Trophoblast cell (in vitro differentiated cells and primary cell): ENCODE data around the gene IL36RN.
A peak's percentile ranks its signal among the peaks of the same experiment; 100 is the strongest.

ENCODE experiments used
- DNase-seq, 2 donors: peaks; one replicate each; pipeline ENCODE4 v3.0.0-alpha.2; 2016
- H2AFZ ChIP-seq: 2 replicates; pipeline ENCODE4 v1.6.1; 2013; ENCODE audit warnings: low read length, moderate library complexity, mild to moderate bottlenecking; ENCODE audit not compliant: insufficient read depth, poor library complexity
- H2AK5ac ChIP-seq: 2 replicates; pipeline ENCODE4 v1.6.1; 2013; ENCODE audit warnings: mild to moderate bottlenecking, low read length
- H2BK120ac ChIP-seq: 2 replicates; pipeline ENCODE4 v1.6.1; 2013; ENCODE audit warnings: low read length, mild to moderate bottlenecking, moderate library complexity; ENCODE audit not compliant: insufficient read depth, poor library complexity
- H2BK12ac ChIP-seq: 2 replicates; pipeline ENCODE4 v1.6.1; 2013; ENCODE audit warnings: mild to moderate bottlenecking, low read length, moderate library complexity
- H2BK5ac ChIP-seq: 2 replicates; pipeline ENCODE4 v1.6.1; 2013; ENCODE audit warnings: low read length, low read depth, moderate library complexity, mild to moderate bottlenecking; ENCODE audit not compliant: poor library complexity
- H3K14ac ChIP-seq: 2 replicates; pipeline ENCODE4 v1.6.1; 2013; ENCODE audit warnings: mild to moderate bottlenecking, low read length
- H3K18ac ChIP-seq: 2 replicates; pipeline ENCODE4 v1.6.1; 2013; ENCODE audit warnings: mild to moderate bottlenecking, low read length
- H3K23ac ChIP-seq: 2 replicates; pipeline ENCODE4 v1.6.1; 2013; ENCODE audit warnings: low read length
- H3K27ac ChIP-seq: 2 replicates; pipeline ENCODE4 v1.5.1; 2013; ENCODE audit warnings: low read depth, mild to moderate bottlenecking, inconsistent platforms, low read length, moderate library complexity
- H3K27me3 ChIP-seq: 2 replicates; pipeline ENCODE4 v1.6.1; 2013; ENCODE audit warnings: inconsistent platforms, mild to moderate bottlenecking, low read length, moderate library complexity; ENCODE audit not compliant: insufficient read depth
- H3K36me3 ChIP-seq, 2 experiments: 1 replicate in 1 of 2; 2 replicates in 1 of 2; pipeline ENCODE4 v1.6.1; 2013; ENCODE audit warnings: low read length in 2 of 2, mild to moderate bottlenecking in 2 of 2, moderate library complexity in 1 of 2; ENCODE audit not compliant: insufficient read depth in 2 of 2, control insufficient read depth in 1 of 2
- H3K4ac ChIP-seq: 2 replicates; pipeline ENCODE4 v1.6.1; 2013; ENCODE audit warnings: low read depth, mild to moderate bottlenecking, low read length, moderate library complexity
- H3K4me1 ChIP-seq, 2 experiments: 1 replicate in 1 of 2; 2 replicates in 1 of 2; pipeline ENCODE4 v1.6.1; 2013; ENCODE audit warnings: low read length in 2 of 2, mild to moderate bottlenecking in 2 of 2, moderate library complexity in 1 of 2; ENCODE audit not compliant: insufficient read depth in 2 of 2, control insufficient read depth in 1 of 2
- H3K4me2 ChIP-seq: 2 replicates; pipeline ENCODE4 v1.6.1; 2013; ENCODE audit warnings: inconsistent platforms, mild to moderate bottlenecking, low read length, moderate library complexity
- H3K4me3 ChIP-seq: 2 replicates; pipeline ENCODE4 v1.5.1; 2013; ENCODE audit warnings: mild to moderate bottlenecking, low read depth, low read length, inconsistent platforms
- H3K79me1 ChIP-seq: one replicate; pipeline ENCODE4 v1.6.1; 2013; ENCODE audit warnings: low read length
- H3K79me2 ChIP-seq: 2 replicates; pipeline ENCODE4 v1.6.1; 2013; ENCODE audit warnings: low read length, mild to moderate bottlenecking; ENCODE audit not compliant: control insufficient read depth, insufficient read depth, poor library complexity
- H3K9ac ChIP-seq: 2 replicates; pipeline ENCODE4 v1.6.1; 2013; ENCODE audit warnings: mild to moderate bottlenecking, low read length
- H3K9me3 ChIP-seq: 2 replicates; pipeline ENCODE4 v1.6.1; 2013; ENCODE audit warnings: low read depth, mild to moderate bottlenecking, control low read depth, inconsistent platforms, low read length; ENCODE audit not compliant: insufficient read depth
- H4K12ac ChIP-seq: 2 replicates; pipeline ENCODE4 v1.6.1; 2013; ENCODE audit warnings: low read depth, mild to moderate bottlenecking, low read length, moderate library complexity
- H4K8ac ChIP-seq: 2 replicates; pipeline ENCODE4 v1.6.1; 2013; ENCODE audit warnings: low read depth, mild to moderate bottlenecking, low read length, moderate library complexity
- H4K91ac ChIP-seq: one replicate; pipeline ENCODE4 v1.6.1; 2013; ENCODE audit warnings: low read depth, mild to moderate bottlenecking, low read length, moderate library complexity
- whole genome bisulfite sequencing: extraction: QIAGEN DNeasy Blood & Tissue Kit; methylation state at CpG from one replicate; pipeline ENCODE4 v1.1.7; 2013; ENCODE audit warnings: missing lambda C conversion rate; ENCODE audit not compliant: insufficient read length, insufficient coverage; ENCODE audit errors: extremely low coverage; 5-methylcytosine and 5-hydroxymethylcytosine counted together

The IL36RN gene

DNA sequence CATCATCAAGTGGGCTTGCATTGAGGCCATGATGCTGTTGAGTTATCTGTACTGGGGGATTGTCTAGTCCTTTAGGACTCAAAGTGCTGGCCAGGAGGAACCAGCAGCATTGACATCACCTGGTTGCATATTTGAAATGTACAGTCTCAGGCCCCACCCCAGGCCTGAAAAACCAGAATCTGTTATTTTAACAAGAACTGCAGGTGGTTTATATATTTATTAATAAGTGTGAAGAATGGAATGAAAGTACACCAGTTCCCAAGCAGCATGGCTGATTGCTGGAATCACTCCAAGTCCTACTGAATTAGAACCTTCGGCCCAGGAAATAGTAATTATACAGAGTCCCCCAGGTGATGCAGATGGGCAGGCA, 11.6 kb downstream of the IL36RN start:
- Histone ChIP-seq H4K8ac (no peak overlapping the region), H3K36me3 (no peaks in the 10 kb centered on the region), H3K4me1 (peaks cover 5 to 7% of the 10 kb centered on the region in 2 experiments), H2BK5ac (no peak overlapping the region), H3K23ac (no peak overlapping the region), H3K79me1 (no peaks in the 10 kb centered on the region), H3K27me3 (no peaks in the 10 kb centered on the region), H2AK5ac (no peak overlapping the region), H3K14ac (no peak overlapping the region), H2BK120ac (no peak overlapping the region), H2BK12ac (no peak overlapping the region), H2AFZ (no peak overlapping the region), H3K4me2 (no peak overlapping the region), H3K9me3 (peaks cover 2% of the 10 kb centered on the region), H4K91ac (no peak overlapping the region), H3K27ac (no peak overlapping the region), H3K4ac (no peak overlapping the region), H3K9ac (no peak overlapping the region), H3K79me2 (no peaks in the 10 kb centered on the region), H4K12ac (no peak overlapping the region), H3K18ac (no peak overlapping the region), H3K4me3 (no peak overlapping the region)
- no CpG with 5 or more reads among the region's 1 CpG for WGBS
- DNase-seq = peak; percentile 64 to 84

DNA sequence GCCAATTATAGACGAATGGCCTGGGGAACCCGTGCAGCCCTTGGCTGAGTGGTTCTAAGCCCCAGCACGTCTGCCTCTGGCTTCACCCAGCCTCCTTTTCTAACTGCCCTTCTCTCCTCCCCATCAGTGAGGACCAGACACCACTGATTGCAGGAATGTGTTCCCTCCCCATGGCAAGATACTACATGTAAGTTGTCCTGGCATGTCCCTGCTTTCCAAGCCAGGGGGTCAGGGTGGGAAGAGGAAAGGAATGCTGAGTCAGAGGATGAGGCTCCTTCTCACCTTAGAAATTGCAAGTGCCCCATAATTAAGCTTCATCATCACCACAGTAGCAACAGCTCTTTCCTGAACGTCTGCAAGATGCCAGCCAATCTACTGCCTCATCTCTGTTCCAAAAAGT, 13.6 kb downstream of the IL36RN start:
- Histone ChIP-seq H3K23ac (no peak overlapping the region), H3K27me3 (no peaks in the 10 kb centered on the region)

DNA sequence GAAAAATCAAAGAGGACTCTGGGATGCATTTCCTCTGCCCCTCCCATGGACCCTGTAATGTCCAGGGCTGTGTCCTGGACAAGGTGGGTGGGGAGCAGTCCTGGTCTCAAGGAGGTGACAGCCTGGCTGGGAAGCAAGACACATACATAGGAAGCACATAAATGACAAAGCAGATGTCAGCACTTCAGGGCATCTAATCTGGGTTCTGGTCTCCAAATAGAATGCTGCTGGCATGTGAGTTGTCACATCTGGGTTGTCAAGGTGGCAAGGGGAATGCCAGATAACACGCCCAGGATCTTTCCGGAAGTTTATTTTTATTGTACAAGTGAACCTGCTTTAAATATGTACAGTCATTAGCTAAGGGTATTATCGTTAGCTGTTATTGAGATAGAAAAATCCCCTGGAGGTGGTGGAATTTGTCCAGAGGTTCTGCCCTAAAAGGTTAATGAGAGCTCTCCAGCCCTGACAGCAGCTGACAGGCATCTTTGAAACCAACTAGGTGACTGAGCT, 14.4 kb downstream of the IL36RN start:
- Histone ChIP-seq H3K79me2 (no peaks in the 10 kb centered on the region), H3K14ac (no peak overlapping the region), H3K4me2 (no peak overlapping the region), H3K18ac (no peak overlapping the region), H3K4ac (no peak overlapping the region), H4K8ac (no peak overlapping the region), H3K23ac (no peak overlapping the region), H3K27ac (no peak overlapping the region), H3K27me3 (no peaks in the 10 kb centered on the region), H4K91ac (no peak overlapping the region), H2AK5ac (no peak overlapping the region), H2AFZ (no peak overlapping the region), H3K4me3 (no peak overlapping the region), H2BK12ac (no peak overlapping the region), H4K12ac (no peak overlapping the region), H3K9ac (no peak overlapping the region), H3K79me1 (no peaks in the 10 kb centered on the region), H3K36me3 (no peaks in the 10 kb centered on the region), H3K4me1 (peaks cover 5 to 7% of the 10 kb centered on the region in 2 experiments), H2BK120ac (no peak overlapping the region), H3K9me3 (peaks cover 2% of the 10 kb centered on the region), H2BK5ac (no peak overlapping the region)
- no CpG with 5 or more reads among the region's 3 CpGs for WGBS
- DNase-seq = no peak

More for the DNA sequence above, 13.6 kb downstream of the IL36RN start:
- no peak overlapping the region for H2AFZ ChIP-seq
- H3K4ac ChIP-seq = no peak overlapping the region
- H3K18ac ChIP-seq = no peak overlapping the region
- H2BK120ac ChIP-seq = no peak overlapping the region
- no peak overlapping the region for H2BK5ac ChIP-seq
- no peak overlapping the region for H4K12ac ChIP-seq
- no peak overlapping the region for H2BK12ac ChIP-seq
- H3K36me3 ChIP-seq = no peaks in the 10 kb centered on the region
- no peak overlapping the region for H3K4me2 ChIP-seq
- no CpG with 5 or more reads among the region's 4 CpGs for WGBS
- no peak overlapping the region for H3K9ac ChIP-seq
- peaks cover 5 to 7% of the 10 kb centered on the region in 2 experiments for H3K4me1 ChIP-seq
- H4K8ac ChIP-seq = no peak overlapping the region
- no peak overlapping the region for H3K4me3 ChIP-seq
- no peak overlapping the region for H2AK5ac ChIP-seq
- no peaks in the 10 kb centered on the region for H3K79me2 ChIP-seq
- no peaks in the 10 kb centered on the region for H3K79me1 ChIP-seq
- no peak overlapping the region for H3K14ac ChIP-seq
- H3K9me3 ChIP-seq = peaks cover 2% of the 10 kb centered on the region
- no peak overlapping the region for H4K91ac ChIP-seq
- no peak overlapping the region for H3K27ac ChIP-seq
- DNase-seq = no peak

DNA sequence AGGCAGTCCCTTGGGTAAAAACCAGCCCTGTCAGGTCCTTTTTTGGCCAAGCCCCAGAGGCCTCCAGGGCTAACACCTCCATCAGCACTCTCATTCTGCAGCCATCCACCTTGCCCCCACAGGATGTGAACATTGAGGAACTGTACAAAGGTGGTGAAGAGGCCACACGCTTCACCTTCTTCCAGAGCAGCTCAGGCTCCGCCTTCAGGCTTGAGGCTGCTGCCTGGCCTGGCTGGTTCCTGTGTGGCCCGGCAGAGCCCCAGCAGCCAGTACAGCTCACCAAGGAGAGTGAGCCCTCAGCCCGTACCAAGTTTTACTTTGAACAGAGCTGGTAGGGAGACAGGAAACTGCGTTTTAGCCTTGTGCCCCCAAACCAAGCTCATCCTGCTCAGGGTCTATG, 16.0 kb downstream of the IL36RN start:
- Histone ChIP-seq H3K23ac (no peak overlapping the region), H4K91ac (no peak overlapping the region), H3K4me3 (no peak overlapping the region), H2BK120ac (no peak overlapping the region), H3K79me1 (no peaks in the 10 kb centered on the region), H3K4ac (no peak overlapping the region), H3K79me2 (no peaks in the 10 kb centered on the region), H2BK5ac (no peak overlapping the region), H3K9me3 (peaks cover 2% of the 10 kb centered on the region), H3K4me1 (peaks cover under 1 to 3% of the 10 kb centered on the region in 2 experiments), H4K12ac (no peak overlapping the region), H3K14ac (no peak overlapping the region), H2AK5ac (no peak overlapping the region), H4K8ac (no peak overlapping the region), H2AFZ (no peak overlapping the region), H3K27me3 (no peaks in the 10 kb centered on the region), H2BK12ac (no peak overlapping the region), H3K36me3 (no peaks in the 10 kb centered on the region), H3K4me2 (no peak overlapping the region), H3K18ac (no peak overlapping the region), H3K27ac (no peak overlapping the region), H3K9ac (no peak overlapping the region)
- no CpG with 5 or more reads among the region's 5 CpGs for WGBS
- no peak for DNase-seq
